IMR-90 (cell line): ENCODE measurements around the gene TLR6. TPM values are rescaled to one million over a fixed set of nuclear protein-coding genes. Genes with fewer than 3 reads are reported as not detected.

Source experiments
- ATAC-seq: fragments of 200-7000 bp; cut with Tn5 transposase; 2 replicates; pipeline ENCODE4 v1.9.1; 2020; ENCODE audit warnings: low read depth, mild to moderate bottlenecking, moderate library complexity
- BruUV-seq: library from RNA; stranded (reverse); fragments of 400-500 nt; replicated peaks from 2 replicates; lab custom pipeline; 2021; lab: Mats Ljungman, UMichigan
- CTCF ChIA-PET: fragments of 300-600 bp; formaldehyde crosslinking; extraction: SDS; loops from one replicate; lab custom pipeline; 2021; ENCODE audit warnings: antibody characterized with exemption; lab: Yijun Ruan, JAX
- POLR2A ChIA-PET: fragments of 300-600 bp; sonication (Branson Sonifier 250); formaldehyde crosslinking; loops from one replicate; lab custom pipeline; 2022; ENCODE audit warnings: antibody characterized with exemption; ENCODE audit not compliant: unreplicated experiment; lab: Charles Lee
- DNase-seq: peaks from one replicate; pipeline ENCODE4 v3.0.0; 2013
- H2AFZ ChIP-seq: replicated peaks from 2 replicates; pipeline ENCODE3; 2013; ENCODE audit warnings: low read length, mild to moderate bottlenecking; ENCODE audit not compliant: poor library complexity
- H2AK5ac ChIP-seq: 2 replicates; pipeline ENCODE4 v1.6.1; 2013; ENCODE audit warnings: low read depth, low read length, inconsistent platforms
- H2AK9ac ChIP-seq: replicated peaks from 2 replicates; pipeline ENCODE3; 2013; ENCODE audit warnings: mild to moderate bottlenecking, low read depth, low read length, moderate library complexity; ENCODE audit not compliant: poor library complexity
- H2BK120ac ChIP-seq: 2 replicates; pipeline ENCODE4 v1.6.1; 2013; ENCODE audit warnings: low read depth, low read length, inconsistent platforms
- H2BK15ac ChIP-seq: 3 replicates; pipeline ENCODE4 v1.6.1; 2013; ENCODE audit warnings: low read depth, low read length, inconsistent platforms
- H2BK20ac ChIP-seq: 2 replicates; pipeline ENCODE4 v1.6.1; 2013; ENCODE audit warnings: low read depth, mild to moderate bottlenecking, inconsistent platforms, low read length, moderate library complexity
- H2BK5ac ChIP-seq: 2 replicates; pipeline ENCODE4 v1.6.1; 2013; ENCODE audit warnings: mild to moderate bottlenecking, low read depth, low read length, inconsistent platforms; ENCODE audit not compliant: poor library complexity, severe bottlenecking
- H3K14ac ChIP-seq: replicated peaks from 2 replicates; pipeline ENCODE4 v1.6.1; 2013; ENCODE audit warnings: low read depth, low read length, inconsistent platforms
- H3K18ac ChIP-seq: 2 replicates; pipeline ENCODE4 v1.6.1; 2013; ENCODE audit warnings: low read depth, low read length, control low read depth
- H3K23ac ChIP-seq: 2 replicates; pipeline ENCODE4 v1.6.1; 2013; ENCODE audit warnings: low read depth, low read length, inconsistent platforms
- H3K27ac ChIP-seq: 2 replicates; pipeline ENCODE4 v1.5.1; 2013; ENCODE audit warnings: mild to moderate bottlenecking, control low read depth, low read length; ENCODE audit not compliant: insufficient read depth
- H3K27me3 ChIP-seq: 2 replicates; pipeline ENCODE4 v1.6.1; 2013; ENCODE audit warnings: low read length; ENCODE audit not compliant: control insufficient read depth, insufficient read depth
- H3K36me3 ChIP-seq: 2 replicates; pipeline ENCODE4 v1.6.1; 2013; ENCODE audit warnings: low read length, mixed read lengths; ENCODE audit not compliant: control insufficient read depth, insufficient read depth
- H3K4ac ChIP-seq: 2 replicates; pipeline ENCODE4 v1.6.1; 2013; ENCODE audit warnings: low read depth, low read length, inconsistent platforms
- H3K4me1 ChIP-seq: 2 replicates; pipeline ENCODE4 v1.6.1; 2013; ENCODE audit warnings: low read length, mixed read lengths; ENCODE audit not compliant: control insufficient read depth, insufficient read depth
- H3K4me2 ChIP-seq: 2 replicates; pipeline ENCODE4 v1.6.1; 2013; ENCODE audit warnings: low read depth, mild to moderate bottlenecking, control low read depth, low read length, moderate library complexity
- H3K4me3 ChIP-seq: 2 replicates; pipeline ENCODE4 v1.5.1; 2013; ENCODE audit warnings: low read depth, mild to moderate bottlenecking, control low read depth, low read length, moderate library complexity; ENCODE audit not compliant: insufficient read depth
- H3K56ac ChIP-seq: 2 replicates; pipeline ENCODE4 v1.6.1; 2013; ENCODE audit warnings: low read length, inconsistent platforms; ENCODE audit not compliant: insufficient read depth; ENCODE audit errors: extremely low read depth
- H3K79me1 ChIP-seq, 2 experiments: 2 replicates each; pipeline ENCODE4 v1.6.1; 2013; ENCODE audit warnings: low read length in 2 of 2, inconsistent platforms in 1 of 2, low read depth in 1 of 2
- H3K9ac ChIP-seq: 2 replicates; pipeline ENCODE4 v1.6.1; 2013; ENCODE audit warnings: low read depth, low read length, control low read depth
- H3K9me1 ChIP-seq: 2 replicates; pipeline ENCODE4 v1.6.1; 2013; ENCODE audit warnings: low read length, inconsistent platforms; ENCODE audit not compliant: insufficient read depth
- H3K9me3 ChIP-seq: 2 replicates; pipeline ENCODE4 v1.6.1; 2013; ENCODE audit warnings: low read length; ENCODE audit not compliant: control insufficient read depth, insufficient read depth
- H4K20me1 ChIP-seq: 2 replicates; pipeline ENCODE4 v1.6.1; 2013; ENCODE audit warnings: low read length, inconsistent platforms; ENCODE audit not compliant: insufficient read depth
- H4K5ac ChIP-seq: 2 replicates; pipeline ENCODE4 v1.6.1; 2013; ENCODE audit warnings: mild to moderate bottlenecking, low read depth, low read length, control low read depth
- H4K8ac ChIP-seq, 2 experiments: 2 replicates each; pipeline ENCODE4 v1.6.1; 2013; ENCODE audit warnings: low read depth in 2 of 2, low read length in 2 of 2, control low read depth in 1 of 2, inconsistent platforms in 1 of 2
- H4K91ac ChIP-seq: 2 replicates; pipeline ENCODE4 v1.6.1; 2013; ENCODE audit warnings: low read depth, low read length, inconsistent platforms; ENCODE audit not compliant: insufficient read depth
- CEBPB ChIP-seq: IDR thresholded peaks from 2 replicates; pipeline ENCODE4 v1.6.1; 2012; ENCODE audit warnings: low read depth, low read length, improper control_type of control experiment
- RCOR1 ChIP-seq: IDR thresholded peaks from 2 replicates; pipeline ENCODE4 v1.6.1; 2012; ENCODE audit warnings: mild to moderate bottlenecking, low read length, improper control_type of control experiment; ENCODE audit not compliant: insufficient replicate concordance
- WGBS, 2 experiments: methylation state at CpG; one replicate each; pipeline versions ENCODE4 v1.1.5 to v1.1.7; 2013; ENCODE audit warnings: missing lambda C conversion rate in 2 of 2; ENCODE audit not compliant: insufficient read length in 1 of 2; ENCODE audit errors: extremely low coverage in 2 of 2; 5-methylcytosine and 5-hydroxymethylcytosine counted together
- dilution Hi-C: fragments of 300-500 bp; cut with HindIII; formaldehyde crosslinking; loops from one replicate; pipeline ENCODE4 v1.14.3; 2018; ENCODE audit warnings: low sequenced_read_pairs; ENCODE audit not compliant: unreplicated experiment
- in situ Hi-C: fragments of 300-500 bp; cut with MboI; formaldehyde crosslinking; loops from 3 replicates; pipeline ENCODE4 v1.14.3; 2019; ENCODE audit warnings: low sequenced_read_pairs, inconsistent platforms, mixed read lengths
- intact Hi-C: fragments of 100-400 bp; cut with micrococcal nuclease; formaldehyde crosslinking; loops from 2 replicates; pipeline ENCODE4 v1.10.0; 2022
- polyA plus RNA-seq, 3 experiments: library from polyadenylated mRNA; depleted of rRNA; stranded (reverse); fragments of >200 nt; gene quantifications; 2 replicates each; pipeline ENCODE4 v1.2.3, GENCODE V29; 2012; ENCODE audit warnings: low replicate concordance in 1 of 3
- total RNA-seq: library from RNA; depleted of rRNA; stranded (reverse); fragments of >200 nt; gene quantifications from 2 replicates; pipeline ENCODE4 v1.2.3, GENCODE V29; 2012
- TF ChIP-seq, protein P1 (sequence below): fragments of 150-350 bp; IDR thresholded peaks from 2 replicates; pipeline ENCODE4 v1.6.1; 2016; ENCODE audit warnings: low read depth, mild to moderate bottlenecking, low read length, moderate library complexity, borderline replicate concordance

TLR6 gene
- total and polyA plus RNA-seq, 2 of the 4 experiments (the other 2 are of a cell fraction), result 1.4 to 3.9 TPM

DNA sequence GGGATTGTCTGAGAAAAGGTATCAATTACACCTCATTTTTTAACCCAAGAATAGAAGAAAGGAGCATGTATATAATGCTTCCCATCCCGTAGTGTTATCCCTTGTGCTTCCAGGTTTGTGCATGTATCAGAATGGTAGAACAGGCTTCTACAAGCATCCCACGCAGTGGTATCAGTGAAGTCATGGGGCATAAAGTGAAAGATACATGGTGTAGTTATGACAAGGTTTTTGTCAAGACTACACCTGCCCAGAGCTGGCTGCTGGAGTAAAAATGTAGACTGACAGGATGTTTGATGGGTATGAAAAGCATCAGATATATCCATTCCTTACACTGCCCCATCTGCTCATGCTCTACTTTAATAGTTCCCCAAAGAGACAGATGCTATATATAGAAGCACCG, 61.5 kb downstream of the TLR6 start:
- intact Hi-C loops (no loop called here), in situ Hi-C loops (no loop called here), dilution Hi-C loops (no loop called here)
- no peak overlapping the region for H4K8ac ChIP-seq
- DNase-seq, result no peak
- no peak overlapping the region for H3K9ac ChIP-seq
- H3K27me3 ChIP-seq, result peaks cover 3% of the 10 kb centered on the region; the same call in 1 of the 2 replicates
- ChIA-PET CTCF (interaction anchor here (0.6 to 0.8 kb wide), 6 partner anchors 9 to 491 kb away, joined by 3 to 5 read pairs (median 4); no protein-coding TSS in a partner anchor), POLR2A (no interaction called here)
- H2BK20ac ChIP-seq, result no peak overlapping the region
- TF ChIP-seq, protein P1, sequence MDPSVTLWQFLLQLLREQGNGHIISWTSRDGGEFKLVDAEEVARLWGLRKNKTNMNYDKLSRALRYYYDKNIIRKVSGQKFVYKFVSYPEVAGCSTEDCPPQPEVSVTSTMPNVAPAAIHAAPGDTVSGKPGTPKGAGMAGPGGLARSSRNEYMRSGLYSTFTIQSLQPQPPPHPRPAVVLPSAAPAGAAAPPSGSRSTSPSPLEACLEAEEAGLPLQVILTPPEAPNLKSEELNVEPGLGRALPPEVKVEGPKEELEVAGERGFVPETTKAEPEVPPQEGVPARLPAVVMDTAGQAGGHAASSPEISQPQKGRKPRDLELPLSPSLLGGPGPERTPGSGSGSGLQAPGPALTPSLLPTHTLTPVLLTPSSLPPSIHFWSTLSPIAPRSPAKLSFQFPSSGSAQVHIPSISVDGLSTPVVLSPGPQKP, result no peak
- TF ChIP-seq CEBPB (no peak), RCOR1 (no peak)
- no peak overlapping the region for H3K4me3 ChIP-seq
- H4K91ac ChIP-seq, result no peak overlapping the region
- H3K4me1 ChIP-seq, result no peaks in the 10 kb centered on the region
- no peak overlapping the region for H2BK120ac ChIP-seq
- no peaks in the 10 kb centered on the region for H3K9me1 ChIP-seq
- no peak overlapping the region for H2AFZ ChIP-seq
- no peak overlapping the region for H2BK5ac ChIP-seq
- H4K20me1 ChIP-seq, result no peaks in the 10 kb centered on the region
- H2AK5ac ChIP-seq, result no peak overlapping the region
- no peak overlapping the region for H3K18ac ChIP-seq
- H4K5ac ChIP-seq, result no peak overlapping the region
- H2AK9ac ChIP-seq, result no peak overlapping the region
- no peak overlapping the region for H3K56ac ChIP-seq
- no peak overlapping the region for H3K27ac ChIP-seq
- ATAC-seq, result no peak
- no peak overlapping the region for H3K23ac ChIP-seq
- BruUV-seq, result no TSS peak
- H2BK15ac ChIP-seq, result no peak overlapping the region
- H3K4ac ChIP-seq, result no peak overlapping the region
- H3K4me2 ChIP-seq, result no peak overlapping the region
- H3K36me3 ChIP-seq, result no peaks in the 10 kb centered on the region
- H3K9me3 ChIP-seq, result no peaks in the 10 kb centered on the region; the same call in 1 of the 2 replicates
- whole genome bisulfite sequencing, 2 experiments, result 80% methylated on average over 1 of the region's 3 CpGs; no CpG with 5 or more reads in 1 of the 2 experiments
- no peaks in the 10 kb centered on the region for H3K79me1 ChIP-seq
- no peak overlapping the region for H3K14ac ChIP-seq
